HepG2 (cell line): ENCODE measurements around the gene CAMTA1. TPM values are rescaled to one million over a fixed set of nuclear protein-coding genes. Genes with fewer than 3 reads are reported as not detected.

Source experiments
- ATAC-seq: fragments of 200-7000 bp; cut with Tn5 transposase; 3 replicates; pipeline ENCODE4 v1.9.1; 2020; ENCODE audit warnings: mild to moderate bottlenecking, moderate library complexity
- BruUV-seq: library from RNA; stranded (reverse); fragments of 400-500 nt; replicated peaks from 2 replicates; lab custom pipeline; 2021; lab: Mats Ljungman, UMichigan
- CTCF ChIA-PET: fragments of 300-600 bp; formaldehyde crosslinking; extraction: SDS; loops from one replicate; lab custom pipeline; 2021; ENCODE audit warnings: low total read pairs, inconsistent platforms, low intra/inter-chr PET ratio; lab: Yijun Ruan, JAX
- POLR2A ChIA-PET: fragments of 350-600 bp; sonication (Branson Sonifier 250); formaldehyde crosslinking; loops from one replicate; lab custom pipeline; 2020; ENCODE audit warnings: antibody characterized with exemption, inconsistent platforms; lab: Yijun Ruan, JAX
- DNase-seq: peaks from one replicate; pipeline ENCODE4 v3.0.0-alpha.2; 2015; ENCODE audit warnings: low spot score
- FAIRE-seq: peaks from 3 replicates; lab custom pipeline; 2011; peaks lifted over from hg19 to GRCh38; lab: Jason Lieb, UNC
- H2AFZ ChIP-seq: one replicate; pipeline ENCODE4 v1.6.1; 2011; ENCODE audit warnings: low read length, inconsistent platforms
- H3K27ac ChIP-seq: fragments of 300-600 bp; 3 replicates; pipeline ENCODE4 v1.8.0; 2011; ENCODE audit warnings: mixed run types, mild to moderate bottlenecking, mixed read lengths, low read length, inconsistent platforms; ENCODE audit not compliant: insufficient read depth; ENCODE audit errors: extremely low read length
- H3K27me3 ChIP-seq, 2 experiments: fragments of 200-600 bp in 1 of 2; 2 replicates in 1 of 2; 3 replicates in 1 of 2; pipeline versions ENCODE4 v1.6.0 to v1.8.0; 2011; ENCODE audit warnings: low read length in 2 of 2, mild to moderate bottlenecking in 2 of 2, moderate library complexity in 2 of 2, inconsistent platforms in 1 of 2; ENCODE audit not compliant: insufficient read depth in 2 of 2, control insufficient read depth in 1 of 2
- H3K36me3 ChIP-seq, 2 experiments: fragments of 200-600 bp in 1 of 2; replicated peaks in 1 of 2; 2 replicates in 1 of 2; 3 replicates in 1 of 2; pipeline versions ENCODE4 v1.5.1 to v1.8.0; 2011; ENCODE audit warnings: low read length in 2 of 2, inconsistent platforms in 1 of 2; ENCODE audit not compliant: insufficient read depth in 2 of 2, control insufficient read depth in 1 of 2
- H3K4me1 ChIP-seq: 2 replicates; pipeline ENCODE4 v1.5.1; 2012; ENCODE audit warnings: low read length, inconsistent platforms; ENCODE audit not compliant: insufficient read depth
- H3K4me2 ChIP-seq: 2 replicates; pipeline ENCODE4 v1.6.0; 2011; ENCODE audit warnings: low read depth, low read length, inconsistent platforms
- H3K4me3 ChIP-seq, 3 experiments: fragments of 200-600 bp in 1 of 3; sonication (generic), shearing (Covaris generic) in 1 of 3; replicated peaks in 1 of 3; 2 replicates each; pipeline ENCODE4 v1.5.1; 2011 to 2016; ENCODE audit warnings: low read length in 3 of 3, inconsistent platforms in 2 of 3, low read depth in 2 of 3, mild to moderate bottlenecking in 2 of 3, control low read depth in 1 of 3, mixed read lengths in 1 of 3; ENCODE audit not compliant: insufficient read depth in 1 of 3
- H3K79me2 ChIP-seq: one replicate; pipeline ENCODE4 v1.6.1; 2011; ENCODE audit warnings: low read length, inconsistent platforms; ENCODE audit not compliant: insufficient read depth
- H3K9ac ChIP-seq: 2 replicates; pipeline ENCODE4 v1.6.0; 2011; ENCODE audit warnings: mild to moderate bottlenecking, low read depth, low read length, inconsistent platforms; ENCODE audit not compliant: insufficient read depth
- H3K9me3 ChIP-seq: 2 replicates; pipeline ENCODE4 v1.5.1; 2012; ENCODE audit warnings: mild to moderate bottlenecking, low read length
- H4K20me1 ChIP-seq: 2 replicates; pipeline ENCODE4 v1.6.0; 2011; ENCODE audit warnings: inconsistent platforms, mild to moderate bottlenecking, low read length, moderate library complexity; ENCODE audit not compliant: insufficient read depth
- FOXA1 ChIP-seq, 2 experiments: fragments of 450-650 bp in 1 of 2; sonication (generic) in 1 of 2; formaldehyde crosslinking in 1 of 2; IDR thresholded peaks; 2 replicates each; pipeline versions ENCODE4 v1.4.0 to v1.6.1; 2016 to 2020; ENCODE audit warnings: missing genetic modification reagents in 1 of 2
- KAT2B ChIP-seq: fragments of 150-350 bp; IDR thresholded peaks from 2 replicates; pipeline ENCODE4 v1.6.1; 2014; ENCODE audit warnings: low read depth, low read length, borderline replicate concordance
- KLF12 ChIP-seq: sonication (generic); formaldehyde crosslinking; IDR thresholded peaks from 2 replicates; pipeline ENCODE4 v1.4.0; 2020; ENCODE audit warnings: missing genetic modification reagents, borderline replicate concordance
- POLR2AphosphoS2 ChIP-seq: IDR thresholded peaks from 2 replicates; pipeline ENCODE4 v1.6.1; 2011; ENCODE audit warnings: low read depth, low read length, improper control_type of control experiment
- RFX1 ChIP-seq: fragments of 450-650 bp; IDR thresholded peaks from 2 replicates; pipeline ENCODE4 v1.6.1; 2017
- SRY ChIP-seq: sonication (generic); formaldehyde crosslinking; IDR thresholded peaks from 2 replicates; pipeline ENCODE4 v1.8.0; 2022; ENCODE audit warnings: mild to moderate bottlenecking, missing genetic modification reagents
- ZBTB3 ChIP-seq: sonication (generic); formaldehyde crosslinking; IDR thresholded peaks from 2 replicates; pipeline ENCODE4 v1.4.0; 2020; ENCODE audit warnings: low read depth, mild to moderate bottlenecking, moderate library complexity, missing genetic modification reagents, borderline replicate concordance
- ZNF180 ChIP-seq: sonication (generic); formaldehyde crosslinking; IDR thresholded peaks from 2 replicates; pipeline ENCODE4 v1.4.0; 2020; ENCODE audit warnings: low read depth, missing genetic modification reagents, borderline replicate concordance
- ZNF331 ChIP-seq: sonication (generic); formaldehyde crosslinking; IDR thresholded peaks from 2 replicates; pipeline ENCODE4 v1.4.0; 2020; ENCODE audit warnings: missing genetic modification reagents
- ZNF543 ChIP-seq: sonication (generic); formaldehyde crosslinking; IDR thresholded peaks from 2 replicates; pipeline ENCODE4 v1.4.0; 2020; ENCODE audit warnings: mild to moderate bottlenecking, missing genetic modification reagents
- ZNF776 ChIP-seq: sonication (generic); formaldehyde crosslinking; IDR thresholded peaks from 2 replicates; pipeline ENCODE4 v1.4.0; 2020; ENCODE audit warnings: mild to moderate bottlenecking, missing genetic modification reagents
- ZSCAN20 ChIP-seq: sonication (generic); formaldehyde crosslinking; IDR thresholded peaks from 2 replicates; pipeline ENCODE4 v1.4.0; 2020; ENCODE audit warnings: missing genetic modification reagents, mild to moderate bottlenecking, borderline replicate concordance
- WGBS: methylation state at CpG from one replicate; pipeline ENCODE4 v1.1.6; 2017; ENCODE audit warnings: low lambda C conversion rate; 5-methylcytosine and 5-hydroxymethylcytosine counted together
- in situ Hi-C: cut with HindIII; loops from 2 replicates; pipeline ENCODE4 v1.10.0; 2017; ENCODE audit warnings: low pct_unique_long_range_greater_than_20kb; ENCODE audit not compliant: extremely low pct_ligation_motif_present
- intact Hi-C: fragments of 100-400 bp; cut with micrococcal nuclease; formaldehyde crosslinking; loops from one replicate; pipeline ENCODE4 v1.10.0; 2022; ENCODE audit not compliant: unreplicated experiment
- polyA plus RNA-seq, 8 experiments: library from polyadenylated mRNA; depleted of rRNA in 3 of 8; stranded (reverse) in 7 of 8; unstranded in 1 of 8; fragments of >200 nt; fragmentation: Illumina TruSeq in 4 of 8; extraction: Trizol in 4 of 8; gene quantifications; 2 replicates each; pipeline versions ENCODE4 v1.2.1 to v1.2.3, GENCODE V29; 2011 to 2016; ENCODE audit warnings: low read depth in 4 of 8, missing spikeins in 1 of 8, mixed read lengths in 1 of 8; ENCODE audit not compliant: insufficient read depth in 1 of 8
- total RNA-seq, 5 experiments: library from RNA; depleted of rRNA; stranded (reverse); fragments of >200 nt; fragmentation: Illumina TruSeq; extraction: Trizol; gene quantifications; 2 replicates each; pipeline ENCODE4 v1.2.3, GENCODE V29; 2016; ENCODE audit warnings: low read depth in 1 of 5
- TF ChIP-seq, protein P1 (sequence below): sonication (generic); formaldehyde crosslinking; IDR thresholded peaks from 2 replicates; pipeline ENCODE4 v1.5.0; 2020; ENCODE audit warnings: mild to moderate bottlenecking, missing genetic modification reagents, moderate library complexity

Gene CAMTA1
- total and polyA plus RNA-seq, 2 of the 13 experiments (the other 11 are each of a cell fraction or from before 2014, with no cell fraction given): 25.0 to 36.4 TPM

DNA sequence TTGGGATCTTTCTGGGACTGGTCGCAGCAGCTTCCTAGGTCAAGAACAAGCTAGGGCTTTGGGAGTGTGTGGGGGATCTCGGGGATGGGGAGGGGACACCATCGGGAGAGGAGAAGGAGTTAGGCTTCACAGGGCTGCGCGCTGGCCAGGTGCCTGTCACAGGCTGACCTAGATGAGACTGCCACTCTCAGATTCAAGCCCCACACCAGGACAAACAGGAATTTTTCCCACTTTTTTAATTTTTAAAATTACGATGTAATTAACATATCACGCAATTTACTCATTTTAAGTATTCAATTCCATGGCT lies 180.6 kb downstream of the CAMTA1 start:
- H3K27me3 ChIP-seq: peaks cover 9 to 40% of the 10 kb centered on the region in 2 experiments; a peak in 3 of 5 replicates
- intact Hi-C loops: no loop called here
- H2AFZ ChIP-seq: no peak overlapping the region
- no peaks in the 10 kb centered on the region for H3K9me3 ChIP-seq
- H3K27ac ChIP-seq: no peak overlapping the region
- no peak overlapping the region for H3K9ac ChIP-seq
- H3K4me2 ChIP-seq: no peak overlapping the region
- H3K36me3 ChIP-seq: no peaks in the 10 kb centered on the region
- POLR2A ChIA-PET: no interaction called here
- ATAC-seq (no peak), FAIRE-seq (no peak), DNase-seq (no peak)
- BruUV-seq: no TSS peak
- H3K4me3 ChIP-seq: no peak overlapping the region
- H3K79me2 ChIP-seq: no peaks in the 10 kb centered on the region
- in situ Hi-C loops: no loop called here
- no peaks in the 10 kb centered on the region for H4K20me1 ChIP-seq
- TF ChIP-seq ZNF543 (CRISPR knock-in tag): no peak
- TF ChIP-seq KLF12: no peak
- no peak for TF ChIP-seq ZBTB3 (CRISPR knock-in tag)
- TF ChIP-seq, protein P1, sequence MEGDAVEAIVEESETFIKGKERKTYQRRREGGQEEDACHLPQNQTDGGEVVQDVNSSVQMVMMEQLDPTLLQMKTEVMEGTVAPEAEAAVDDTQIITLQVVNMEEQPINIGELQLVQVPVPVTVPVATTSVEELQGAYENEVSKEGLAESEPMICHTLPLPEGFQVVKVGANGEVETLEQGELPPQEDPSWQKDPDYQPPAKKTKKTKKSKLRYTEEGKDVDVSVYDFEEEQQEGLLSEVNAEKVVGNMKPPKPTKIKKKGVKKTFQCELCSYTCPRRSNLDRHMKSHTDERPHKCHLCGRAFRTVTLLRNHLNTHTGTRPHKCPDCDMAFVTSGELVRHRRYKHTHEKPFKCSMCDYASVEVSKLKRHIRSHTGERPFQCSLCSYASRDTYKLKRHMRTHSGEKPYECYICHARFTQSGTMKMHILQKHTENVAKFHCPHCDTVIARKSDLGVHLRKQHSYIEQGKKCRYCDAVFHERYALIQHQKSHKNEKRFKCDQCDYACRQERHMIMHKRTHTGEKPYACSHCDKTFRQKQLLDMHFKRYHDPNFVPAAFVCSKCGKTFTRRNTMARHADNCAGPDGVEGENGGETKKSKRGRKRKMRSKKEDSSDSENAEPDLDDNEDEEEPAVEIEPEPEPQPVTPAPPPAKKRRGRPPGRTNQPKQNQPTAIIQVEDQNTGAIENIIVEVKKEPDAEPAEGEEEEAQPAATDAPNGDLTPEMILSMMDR (CRISPR knock-in tag): no peak
- TF ChIP-seq KAT2B: no peak
- no peak for TF ChIP-seq ZSCAN20
- TF ChIP-seq RFX1: no peak
- TF ChIP-seq SRY: no peak
- no peak for TF ChIP-seq FOXA1 (IDR thresholded peaks at IDR 0.05)
- no peak for TF ChIP-seq FOXA1 (CRISPR knock-in tag; IDR thresholded peaks at IDR 0.05)
- no peak for TF ChIP-seq ZNF331 (CRISPR knock-in tag)
- no peak for TF ChIP-seq ZNF776 (CRISPR knock-in tag)
- TF ChIP-seq ZNF180: no peak
- no peak for TF ChIP-seq POLR2AphosphoS2
- CTCF ChIA-PET: no interaction called here
- 69% methylated on average over 5 of the region's 7 CpGs for WGBS
- no peaks in the 10 kb centered on the region for H3K4me1 ChIP-seq
